ENCODE data around the gene UBALD1. TPM values are rescaled to one million over a fixed set of nuclear protein-coding genes. Genes with fewer than 3 reads are reported as not detected.

Gene UBALD1
- total and polyA plus RNA-seq, 2 donors (not counting 3 experiments of a cell fraction or from before 2014, with no cell fraction given): 24.8 to 41.6 TPM

- Histone ChIP-seq H3K79me2 (ENCODE audit: control insufficient read depth, insufficient read depth, low read length) (peaks cover 33% of the 10 kb centered on the region), H2AFZ (ENCODE audit: low read depth, low read length) (no peak overlapping the region), H4K20me1 (replicated peaks; ENCODE audit: control insufficient read depth, extremely low read depth, insufficient read depth, low read length) (no peaks in the 10 kb centered on the region), H3K9ac (replicated peaks; ENCODE audit: extremely low read depth, insufficient read depth, low read length) (no peak overlapping the region), H3K27ac (ENCODE audit: insufficient read depth, low read depth, low read length) (no peak overlapping the region), H3K36me3 (ENCODE audit: control insufficient read depth in 2 of 2, extremely low read depth in 1 of 2, insufficient read depth in 2 of 2, low read length in 2 of 2) (no peaks in the 10 kb centered on the region), H3K4me1 (ENCODE audit: control insufficient read depth, extremely low read depth, insufficient read depth, low read length) (peaks cover 10% of the 10 kb centered on the region), H3K4me2 (ENCODE audit: insufficient read depth, low read length) (no peak overlapping the region), H3K4me3 (replicated peaks in 1 of 3; ENCODE audit: insufficient read depth in 1 of 3, low read depth in 1 of 3, low read length in 3 of 3) (no peak overlapping the region), H3K9me1 (replicated peaks; ENCODE audit: control insufficient read depth, extremely low read depth, insufficient read depth, low read length) (no peaks in the 10 kb centered on the region), H3K27me3 (ENCODE audit: control insufficient read depth in 2 of 2, insufficient read depth in 2 of 2, low read length in 2 of 2) (no peaks in the 10 kb centered on the region), H3K9me3 (replicated peaks; ENCODE audit: control insufficient read depth, insufficient read depth, low read length) (no peaks in the 10 kb centered on the region)
- TF ChIP-seq EZH2 (IDR thresholded peaks at IDR 0.05; ENCODE audit: borderline replicate concordance, low read depth, low read length, severe bottlenecking) (no peak), FOS (IDR thresholded peaks at IDR 0.05; ENCODE audit: borderline replicate concordance, insufficient read depth, low read length) (no peak), POLR2AphosphoS5 (IDR thresholded peaks at IDR 0.05; ENCODE audit: insufficient read depth, low read depth, low read length) (no peak), MYC (IDR thresholded peaks at IDR 0.05; ENCODE audit: low read depth, low read length) (no peak), GATA2 (IDR thresholded peaks at IDR 0.05; ENCODE audit: insufficient read depth, insufficient read length, low read depth, low read length) (no peak), MAX (IDR thresholded peaks at IDR 0.05; ENCODE audit: insufficient read depth, insufficient read length) (no peak), JUN (IDR thresholded peaks at IDR 0.05; ENCODE audit: borderline replicate concordance, insufficient read depth, insufficient read length, low read depth) (no peak), POLR2A (IDR thresholded peaks at IDR 0.05; ENCODE audit: low read depth, low read length) (no peak), CTCF (IDR thresholded peaks at IDR 0.05; ENCODE audit: extremely low read depth in 1 of 2, insufficient read depth in 1 of 2, low read depth in 1 of 2, low read length in 2 of 2) (no peak)
- no TSS peak for BruUV-seq (replicated peaks)
- intact Hi-C loops (cut with micrococcal nuclease) (no loop called here), dilution Hi-C loops (cut with MboI; ENCODE audit: extremely low pct_ligation_motif_present, low sequenced_read_pairs) (no loop called here)
- POLR2A ChIA-PET: interaction anchor here (2.4 kb wide), 1 partner anchor 7 kb away, joined by 10 read pairs; no protein-coding TSS in a partner anchor
- CTCF ChIA-PET: interaction anchor here (1.0 to 1.8 kb wide), 14 partner anchors 8 to 146 kb away, joined by 3 to 16 read pairs (median 6); partner anchors contain the start of genes ANKS3 and DNAAF8
- DNase-seq (ENCODE audit: low read depth, low spot score) (no peak), FAIRE-seq (no peak)
Observed at GRCh38 chr16:4623593-4623992, 8.9 kb upstream of the UBALD1 start.
